Activated effector memory CD4-positive, alpha-beta T cell treated with Interleukin-2 at 50 U/mL for 16 hours (primary cell): Measurements from ENCODE around the gene SLN.

Experiments
- DNase-seq: peaks from one replicate; pipeline ENCODE4 v3.0.0-alpha.2; 2020

The SLN gene

DNA sequence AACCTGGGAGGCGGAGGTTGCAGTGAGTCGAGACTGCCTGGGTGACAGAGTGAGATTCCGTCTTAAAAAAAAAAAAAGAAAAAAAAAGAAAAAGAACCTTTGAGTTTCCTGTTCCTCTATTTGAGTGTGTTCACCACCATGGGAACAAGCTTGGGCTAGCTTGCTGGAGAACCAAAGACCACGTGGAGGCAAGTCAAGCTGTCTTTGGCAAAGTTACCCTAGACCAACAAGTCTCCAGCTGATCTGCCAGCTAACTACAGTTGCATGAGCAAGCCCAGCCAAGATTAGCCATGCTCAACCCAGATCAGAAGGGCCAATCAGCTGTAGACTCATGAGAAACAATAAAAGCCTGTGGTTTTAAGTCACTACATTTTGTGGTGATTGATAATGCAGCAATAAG lies 29.7 kb downstream of the SLN start:
- DNase-seq = no peak

GRCh38 chr11:107679255-107680024 lies 32.4 kb downstream of the SLN start:
- DNase-seq = no peak

DNA sequence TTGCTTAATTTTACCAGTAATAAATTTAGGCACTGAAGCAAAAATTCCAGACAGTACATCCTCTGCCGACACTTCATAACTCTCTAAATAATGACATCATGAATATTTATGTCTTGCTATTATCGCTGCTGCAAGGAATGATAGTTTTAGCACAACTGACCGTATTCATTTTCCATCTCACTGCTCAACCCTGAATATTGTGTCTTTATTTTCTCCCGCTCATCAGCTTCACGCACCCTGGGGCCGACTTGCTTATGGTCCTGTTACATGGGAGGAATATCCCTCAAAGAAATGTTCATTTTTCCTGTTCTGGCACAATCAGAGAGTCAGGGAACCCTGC lies 33.3 kb downstream of the SLN start:
- no peak for DNase-seq

GRCh38 chr11:107677924-107678631 lies 33.8 kb downstream of the SLN start:
- no peak for DNase-seq

GRCh38 chr11:107676336-107677057 lies 35.4 kb downstream of the SLN start:
- no peak for DNase-seq

DNA sequence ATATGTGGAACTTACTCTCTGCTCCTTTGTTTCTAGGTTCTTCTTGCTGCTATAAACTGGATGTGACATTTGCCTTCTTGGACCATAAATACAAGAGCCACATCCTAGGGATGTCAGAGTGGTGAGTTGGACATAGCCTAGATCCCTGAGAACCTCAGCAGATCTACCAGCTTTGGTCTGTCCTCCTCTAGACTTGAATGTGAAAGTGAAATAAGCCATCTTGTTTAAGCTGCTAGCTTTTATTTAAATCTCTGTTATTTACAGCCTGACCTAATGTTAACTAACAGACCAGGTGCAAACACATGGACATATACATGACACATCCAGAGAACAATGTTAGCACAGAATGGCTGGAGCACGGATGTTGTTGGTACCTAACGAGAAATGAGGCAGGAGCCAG lies 36.0 kb downstream of the SLN start:
- DNase-seq = no peak

DNA sequence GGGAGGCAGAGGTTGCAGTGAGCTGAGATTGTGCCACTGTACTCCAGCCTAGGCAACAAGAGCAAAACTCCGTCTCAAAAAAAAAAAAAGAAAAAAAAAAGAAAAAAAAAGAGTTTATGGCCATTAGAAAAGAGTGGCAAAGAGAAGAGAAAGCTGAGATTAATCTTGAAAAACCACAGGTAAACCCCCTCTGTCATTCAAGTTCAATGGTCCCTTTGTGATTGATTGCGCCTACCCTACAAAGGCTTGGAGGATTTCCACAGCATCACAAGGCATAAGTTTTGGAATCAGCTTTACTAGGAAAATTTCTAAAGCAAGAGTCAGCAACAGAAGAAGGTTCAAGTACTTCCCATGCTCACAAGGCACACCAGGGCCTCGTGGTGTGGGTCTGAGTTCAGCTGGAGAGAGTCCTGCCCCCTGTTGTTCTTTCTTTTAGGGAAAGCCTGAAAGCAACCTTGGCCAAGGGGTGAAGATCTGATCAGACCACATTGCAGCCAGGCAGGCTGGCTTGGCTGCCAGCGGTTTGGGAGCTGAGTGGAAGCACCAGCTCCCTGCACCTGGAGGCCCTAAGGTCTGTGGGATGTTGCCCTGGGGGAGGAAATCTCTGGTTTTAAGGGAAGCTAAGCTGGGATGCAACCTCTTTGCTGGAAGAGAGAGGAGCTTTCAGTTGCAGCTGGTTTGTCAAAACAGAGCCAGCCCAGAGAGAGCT lies 41.8 kb downstream of the SLN start:
- no peak for DNase-seq

- DNase-seq = no peak
Observed at GRCh38 chr11:107669191-107669740, 42.6 kb downstream of the SLN start.

- no peak for DNase-seq
Observed at GRCh38 chr11:107666911-107667613, 44.8 kb downstream of the SLN start.

GRCh38 chr11:107665018-107665417 lies 46.8 kb downstream of the SLN start:
- DNase-seq = no peak

GRCh38 chr11:107661656-107662055 lies 50.2 kb downstream of the SLN start:
- DNase-seq = no peak

- DNase-seq = no peak
Observed at GRCh38 chr11:107660066-107660465, 51.8 kb downstream of the SLN start.

DNA sequence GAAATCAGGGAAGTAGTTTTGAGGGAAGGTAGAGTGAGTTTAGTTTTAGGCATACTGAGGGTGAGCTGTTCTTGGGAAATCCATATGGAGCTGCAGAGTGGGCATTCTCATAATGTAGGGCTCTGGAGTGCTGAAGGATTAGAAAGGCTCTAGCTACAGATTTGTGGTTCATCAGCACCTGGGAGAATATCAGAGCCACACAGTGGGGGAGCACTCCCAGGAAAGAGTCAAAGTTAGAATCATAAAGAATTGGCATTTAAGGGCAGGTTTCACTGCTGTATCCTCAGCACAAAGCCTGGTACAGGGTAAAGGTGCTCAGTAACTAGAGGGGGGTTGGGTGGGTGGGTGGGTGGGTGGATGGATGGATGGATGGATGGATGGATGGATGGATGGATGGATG lies 52.5 kb downstream of the SLN start:
- DNase-seq = no peak
